Esophagus (tissue), 2 donors: ENCODE data around the gene MUC5AC. TPM values are rescaled to one million over a fixed set of nuclear protein-coding genes. Genes with fewer than 3 reads are reported as not detected.

Experiments used
- H3K27ac ChIP-seq, 2 donors: one replicate each; pipeline ENCODE4 v1.5.1; 2013; ENCODE audit warnings: low read depth in 2 of 2, mild to moderate bottlenecking in 2 of 2, inconsistent platforms in 1 of 2, low read length in 1 of 2, moderate library complexity in 1 of 2
- H3K27me3 ChIP-seq, 2 donors: one replicate each; pipeline ENCODE4 v1.6.1; 2013; ENCODE audit warnings: low read length in 2 of 2, control low read depth in 1 of 2, mild to moderate bottlenecking in 1 of 2; ENCODE audit not compliant: insufficient read depth in 2 of 2, control insufficient read depth in 1 of 2
- H3K36me3 ChIP-seq, 2 donors: one replicate each; pipeline ENCODE4 v1.6.1; 2013; ENCODE audit warnings: low read length in 1 of 2; ENCODE audit not compliant: control insufficient read depth in 2 of 2, insufficient read depth in 2 of 2
- H3K4me1 ChIP-seq, 2 donors: one replicate each; pipeline ENCODE4 v1.6.1; 2013; ENCODE audit warnings: low read length in 1 of 2; ENCODE audit not compliant: control insufficient read depth in 2 of 2, insufficient read depth in 2 of 2
- H3K4me3 ChIP-seq, 2 donors: one replicate each; pipeline ENCODE4 v1.5.1; 2013; ENCODE audit warnings: low read length in 2 of 2, mild to moderate bottlenecking in 2 of 2, low read depth in 1 of 2, moderate library complexity in 1 of 2
- H3K9me3 ChIP-seq, 2 donors: one replicate each; pipeline ENCODE4 v1.6.1; 2013; ENCODE audit warnings: mild to moderate bottlenecking in 2 of 2, low read depth in 1 of 2, low read length in 1 of 2, moderate library complexity in 1 of 2; ENCODE audit not compliant: control insufficient read depth in 2 of 2, insufficient read depth in 1 of 2
- WGBS, 2 donors: extraction: QIAGEN DNeasy Blood & Tissue Kit; methylation state at CpG; one replicate each; pipeline ENCODE4 v1.1.7; 2013; 5-methylcytosine and 5-hydroxymethylcytosine counted together
- polyA plus RNA-seq, 2 donors: library from polyadenylated mRNA; stranded (reverse); fragments of 200-250 nt; gene quantifications; one replicate each; pipeline ENCODE4 v1.2.3, GENCODE V29; 2013
- donor health status: healthy with polysubstance abuse.
- donor health status: Bipolar disorder and iron deficiency.

The MUC5AC gene
- polyA plus RNA-seq, 2 donors = 0.01 to 0.08 TPM

GRCh38 chr11:1147792-1148191, 10.0 kb upstream of the MUC5AC start:
- Histone ChIP-seq H3K27me3 (no peaks in the 10 kb centered on the region), H3K9me3 (peaks cover 0 to 5% of the 10 kb centered on the region in 2 donors), H3K36me3 (no peaks in the 10 kb centered on the region), H3K4me3 (no peak overlapping the region), H3K27ac (no peak overlapping the region), H3K4me1 (no peaks in the 10 kb centered on the region)
- WGBS, 2 donors = 93 to 96% methylated on average over 6 of the region's 6 CpGs

DNA sequence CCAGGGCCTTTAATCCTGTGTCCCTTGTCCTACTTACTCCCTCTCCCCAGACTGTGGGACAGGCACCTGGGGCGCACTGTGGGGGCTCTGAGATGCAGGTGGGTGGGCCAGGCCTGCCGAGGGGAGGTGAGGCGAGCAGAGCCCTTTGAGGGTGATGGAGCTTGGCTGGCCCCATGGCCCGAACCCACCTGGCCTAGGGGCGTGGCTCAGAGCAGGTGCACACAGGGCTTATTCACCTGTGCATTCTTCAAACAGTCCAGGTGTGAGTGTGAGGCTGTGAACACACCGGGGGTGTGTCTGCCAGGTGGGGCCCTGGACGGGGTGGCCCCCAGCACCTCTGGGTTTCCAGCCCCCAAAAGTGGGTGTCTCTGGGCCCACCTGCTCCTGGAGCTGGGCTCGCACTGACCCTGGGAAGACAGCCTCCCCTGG, 9.0 kb upstream of the MUC5AC start:
- H3K27ac ChIP-seq = no peak overlapping the region
- 65 to 77% methylated on average over 8 of the region's 8 CpGs for WGBS, 2 donors
- H3K27me3 ChIP-seq = no peaks in the 10 kb centered on the region
- no peaks in the 10 kb centered on the region for H3K36me3 ChIP-seq
- peaks cover 0 to 5% of the 10 kb centered on the region in 2 donors for H3K9me3 ChIP-seq
- H3K4me1 ChIP-seq = no peaks in the 10 kb centered on the region
- no peak overlapping the region for H3K4me3 ChIP-seq

DNA sequence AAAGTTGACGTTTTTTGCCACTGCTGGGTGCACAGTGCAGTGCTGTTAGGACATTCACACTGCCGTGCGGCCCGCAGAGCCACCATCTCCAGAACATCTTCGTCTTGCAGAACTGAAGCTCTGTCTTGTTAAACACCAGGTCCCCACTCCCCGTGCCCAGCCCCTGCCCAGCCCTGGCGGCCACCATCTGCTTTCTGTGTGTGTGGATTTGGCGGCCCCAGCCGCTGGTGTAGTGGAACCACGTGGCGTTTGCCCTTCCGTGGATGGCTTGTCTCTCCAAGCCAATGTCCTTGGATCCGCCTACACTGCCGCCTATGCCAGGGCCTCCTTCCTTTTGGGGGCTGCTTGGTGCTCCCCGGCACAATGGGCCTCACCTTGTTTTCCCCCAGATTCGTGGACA, 8.2 kb upstream of the MUC5AC start:
- H3K4me1 ChIP-seq = peaks cover 0 to 5% of the 10 kb centered on the region in 2 donors
- H3K4me3 ChIP-seq = no peak overlapping the region
- H3K27ac ChIP-seq = no peak overlapping the region
- no peaks in the 10 kb centered on the region for H3K27me3 ChIP-seq
- H3K36me3 ChIP-seq = no peaks in the 10 kb centered on the region
- H3K9me3 ChIP-seq = peaks cover 0 to 5% of the 10 kb centered on the region in 2 donors
- WGBS, 2 donors = 83% methylated on average over 16 of the region's 16 CpGs

GRCh38 chr11:1150116-1150515, 7.6 kb upstream of the MUC5AC start:
- peaks cover 0 to 5% of the 10 kb centered on the region in 2 donors for H3K9me3 ChIP-seq
- WGBS, 2 donors = 86 to 87% methylated on average over 10 of the region's 10 CpGs
- peaks cover 0 to 5% of the 10 kb centered on the region in 2 donors for H3K4me1 ChIP-seq
- H3K4me3 ChIP-seq = no peak overlapping the region
- no peaks in the 10 kb centered on the region for H3K27me3 ChIP-seq
- H3K27ac ChIP-seq = no peak overlapping the region
- no peaks in the 10 kb centered on the region for H3K36me3 ChIP-seq

DNA sequence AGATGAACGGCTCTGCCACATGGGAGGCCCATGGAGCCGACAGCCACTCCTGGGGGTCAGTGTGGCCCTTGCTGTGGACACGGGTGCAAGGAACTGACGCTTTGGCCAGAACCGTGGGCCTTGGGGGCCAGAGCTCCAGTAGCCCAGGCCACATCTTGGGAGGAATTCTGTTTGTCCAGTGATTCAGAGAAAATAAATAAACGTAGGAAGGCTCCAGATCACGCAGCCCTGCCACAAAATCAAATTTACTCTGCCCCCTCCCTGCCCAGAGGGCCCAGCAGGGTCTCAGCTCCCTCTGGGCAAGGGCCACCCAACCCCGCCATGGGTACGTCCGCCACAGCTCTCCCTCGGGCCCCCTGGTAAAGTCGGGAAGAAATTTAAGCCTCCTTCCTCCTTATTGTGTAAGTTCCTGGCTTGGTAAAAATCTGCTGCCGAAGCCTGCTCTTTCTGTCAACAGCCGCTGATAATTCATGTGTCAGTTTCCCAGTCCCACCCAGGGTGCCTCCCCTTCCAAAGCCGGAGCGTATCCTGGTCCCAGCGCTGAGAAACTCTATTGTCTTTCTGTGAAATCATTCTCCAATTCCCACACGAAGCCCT, 6.9 kb upstream of the MUC5AC start:
- Histone ChIP-seq H3K4me1 (peaks cover 0 to 5% of the 10 kb centered on the region in 2 donors), H3K27me3 (no peaks in the 10 kb centered on the region), H3K27ac (no peak overlapping the region), H3K9me3 (peaks cover 0 to 5% of the 10 kb centered on the region in 2 donors), H3K4me3 (no peak overlapping the region), H3K36me3 (no peaks in the 10 kb centered on the region)
- WGBS, 2 donors = 23 to 24% methylated on average over 18 of the region's 18 CpGs

- no peaks in the 10 kb centered on the region for H3K27me3 ChIP-seq
- peaks cover 0 to 2% of the 10 kb centered on the region in 2 donors for H3K9me3 ChIP-seq
- peaks cover 0 to 5% of the 10 kb centered on the region in 2 donors for H3K4me1 ChIP-seq
- no peak overlapping the region for H3K27ac ChIP-seq
- no peak overlapping the region for H3K4me3 ChIP-seq
- 64 to 68% methylated on average over 17 to 22 of the region's 22 CpGs for WGBS, 2 donors
- H3K36me3 ChIP-seq = no peaks in the 10 kb centered on the region
Measured at GRCh38 chr11:1151366-1152315, 6.1 kb upstream of the MUC5AC start.

GRCh38 chr11:1152316-1153104, 5.2 kb upstream of the MUC5AC start:
- Histone ChIP-seq H3K4me3 (no peak overlapping the region), H3K9me3 (peaks cover 0 to 2% of the 10 kb centered on the region in 2 donors), H3K36me3 (no peaks in the 10 kb centered on the region), H3K27ac (no peak overlapping the region), H3K4me1 (peaks cover 0 to 5% of the 10 kb centered on the region in 2 donors), H3K27me3 (no peaks in the 10 kb centered on the region)
- WGBS, 2 donors = 50% methylated on average over 22 of the region's 22 CpGs

- 75 to 79% methylated on average over 28 of the region's 28 CpGs for WGBS, 2 donors
- Histone ChIP-seq H3K4me3 (no peak overlapping the region), H3K4me1 (peaks cover 0 to 5% of the 10 kb centered on the region in 2 donors), H3K9me3 (no peaks in the 10 kb centered on the region), H3K36me3 (no peaks in the 10 kb centered on the region), H3K27me3 (no peaks in the 10 kb centered on the region), H3K27ac (no peak overlapping the region)
Measured at GRCh38 chr11:1153105-1153950, 4.4 kb upstream of the MUC5AC start.
